Right ventricle myocardium inferior (tissue), 1 donor: Measurements from ENCODE around the gene RBM18. TPM values are rescaled to one million over a fixed set of nuclear protein-coding genes. Genes with fewer than 3 reads are reported as not detected.

ENCODE experiments used
- ATAC-seq: fragments of 200-7000 bp; cut with Tn5 transposase; one replicate; pipeline ENCODE4 v1.9.1; 2020; ENCODE audit warnings: mild to moderate bottlenecking, moderate library complexity
- DNase-seq: peaks from one replicate; pipeline ENCODE4 v3.0.0; 2021; ENCODE audit errors: missing footprints
- intact Hi-C: fragments of 100-400 bp; cut with DNase I; formaldehyde crosslinking; loops from one replicate; pipeline ENCODE4 v1.11.0; 2022
- total RNA-seq: library from RNA; stranded (reverse); fragmentation: NEBNext Ultra II Directional; extraction: Animal tissue kit (Norgen Biotek cat#: 25700); gene quantifications from one replicate; pipeline ENCODE4 v1.2.1, GENCODE V29; 2021
- donor health status: DM: no; HTN: yes; CAD: no; lungs with severe emphysema.

Gene RBM18
- total RNA-seq, 1 donor from 2014 or later = 38.5 TPM

DNA sequence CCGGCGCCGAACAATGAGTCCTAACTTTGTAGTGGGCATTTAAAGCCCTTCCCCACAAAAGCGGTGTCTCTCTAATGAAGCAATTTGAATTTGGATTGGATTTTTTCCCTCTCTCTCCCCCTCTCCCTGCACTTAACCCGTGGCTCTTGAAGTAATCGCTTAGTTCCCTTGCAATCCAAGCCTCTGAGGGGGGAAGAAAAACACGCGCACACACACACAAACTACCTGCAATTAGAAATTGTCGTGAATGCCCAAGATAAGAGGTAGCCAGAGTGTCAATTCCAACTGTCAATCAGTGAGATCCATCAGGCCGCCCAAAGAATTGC lies 37.1 kb downstream of the RBM18 start:
- intact Hi-C loops = loop anchor here (5.0 to 10.0 kb wide), 2 partner anchors 100 to 117 kb away; no protein-coding TSS in a partner anchor
- DNase-seq (no peak), ATAC-seq (no peak)

DNA sequence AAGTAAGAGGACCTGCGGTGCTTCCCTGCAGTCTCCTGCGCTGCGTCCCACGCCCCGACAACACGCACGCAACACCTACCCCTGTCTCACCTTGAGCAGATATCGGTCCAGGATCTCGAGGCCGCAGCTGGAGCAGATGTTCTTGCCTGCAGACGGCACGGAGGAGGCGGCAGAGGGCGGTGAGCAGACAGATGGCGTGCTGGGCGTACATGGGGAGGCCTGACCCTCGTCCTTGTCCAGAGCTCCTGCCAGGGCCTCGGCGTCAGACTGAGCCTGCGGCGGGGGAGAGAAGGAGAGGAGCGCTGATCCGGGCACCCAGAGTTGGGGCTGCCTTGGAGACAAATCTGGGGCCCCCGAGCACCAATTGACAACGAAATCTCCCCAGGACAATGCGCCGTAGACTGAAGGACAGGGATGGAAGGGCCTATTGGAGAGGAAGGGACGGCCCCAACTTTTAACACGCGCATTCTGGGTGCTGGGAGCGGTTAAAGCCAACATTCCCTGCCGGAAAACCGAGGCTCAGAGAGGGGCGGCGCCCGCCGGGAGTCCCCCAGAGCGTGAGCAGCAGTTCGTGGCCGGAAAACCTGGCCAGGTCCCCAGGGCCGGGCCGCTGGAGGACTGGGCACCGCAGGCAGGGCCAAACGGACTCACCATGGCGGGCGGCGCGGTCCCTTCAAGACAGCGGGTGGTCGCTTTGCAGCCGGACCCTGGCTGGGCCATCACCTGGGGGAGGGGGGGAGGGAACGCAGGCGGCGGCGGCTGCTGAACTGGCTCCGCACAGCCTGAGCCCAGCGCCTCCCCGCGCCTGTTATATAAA lies 37.7 kb downstream of the RBM18 start:
- DNase-seq = no peak
- no peak for ATAC-seq
- intact Hi-C loops = loop anchor here (5.0 to 10.0 kb wide), 2 partner anchors 100 to 118 kb away; no protein-coding TSS in a partner anchor

DNA sequence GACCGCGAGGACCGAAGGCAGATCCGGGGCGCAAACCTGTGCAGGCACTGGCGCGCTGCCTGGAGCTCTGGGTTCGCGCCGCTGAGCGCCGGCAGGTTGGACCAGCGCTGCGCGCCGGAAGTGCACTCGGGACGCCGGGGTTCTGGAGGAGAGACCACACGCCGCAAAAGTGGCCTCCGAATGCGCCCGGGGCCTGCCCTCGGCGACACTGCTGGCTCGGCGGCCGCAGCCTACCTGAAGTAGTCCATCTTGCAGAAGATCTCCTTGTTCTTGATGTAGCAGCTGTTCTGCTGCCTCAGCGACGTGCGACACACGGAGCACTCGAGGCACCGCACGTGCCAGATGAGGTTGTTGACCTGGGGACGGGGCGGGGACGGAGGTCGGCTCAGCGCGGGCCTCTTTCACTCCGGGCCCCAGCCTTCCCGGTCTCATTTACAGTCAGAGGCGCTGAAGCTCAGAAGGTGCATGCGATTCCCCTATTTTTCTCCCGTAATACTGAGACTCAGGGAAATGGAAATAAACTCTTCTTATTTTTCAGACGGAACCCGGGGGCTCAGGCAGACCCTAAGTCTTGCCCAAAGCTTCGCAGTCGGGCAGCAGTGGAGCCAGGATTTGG lies 38.4 kb downstream of the RBM18 start:
- no peak for ATAC-seq
- no peak for DNase-seq
- intact Hi-C loops = loop anchor here (5.0 to 10.0 kb wide), 2 partner anchors 99 to 119 kb away; no protein-coding TSS in a partner anchor

DNA sequence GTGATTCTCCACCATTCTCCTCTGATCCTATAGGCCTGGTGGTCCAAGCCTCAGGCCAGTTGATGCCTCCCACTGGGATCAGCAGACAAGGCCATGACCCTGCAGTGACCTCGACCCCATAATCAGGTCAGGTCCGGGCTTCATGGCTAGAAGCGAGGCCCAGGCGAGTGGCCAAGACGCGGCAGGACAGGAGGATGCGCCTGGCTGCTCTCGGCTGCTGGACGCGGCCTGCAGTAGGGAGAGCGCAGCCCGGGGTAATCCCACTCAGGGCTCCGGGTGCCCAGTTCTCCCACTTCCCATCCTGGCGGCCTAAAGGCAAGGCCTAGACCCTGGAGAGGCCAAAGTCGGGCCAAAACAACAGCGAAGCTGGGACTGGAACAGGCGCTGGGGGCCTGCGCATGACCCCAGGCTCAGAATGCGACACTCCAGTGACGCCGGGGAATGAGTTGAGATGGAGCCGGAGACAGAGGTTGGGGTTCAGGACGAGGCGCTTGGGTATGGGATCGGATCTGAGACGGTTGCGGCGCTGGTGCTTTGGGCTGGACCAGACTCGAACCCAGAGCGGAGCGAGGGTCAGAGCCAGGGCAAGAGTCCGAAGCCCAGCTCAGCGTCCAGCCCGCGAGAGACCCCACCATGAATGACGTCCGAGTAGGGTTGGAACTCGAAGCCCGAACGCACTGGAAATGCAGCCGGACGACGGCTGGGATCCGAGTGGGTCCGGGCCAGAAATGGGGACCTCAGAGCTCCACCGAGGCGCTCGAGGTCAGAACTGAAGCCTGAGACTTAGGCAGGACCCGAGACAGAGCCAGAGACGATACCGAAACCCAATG lies 39.1 kb downstream of the RBM18 start:
- no peak for ATAC-seq

DNA sequence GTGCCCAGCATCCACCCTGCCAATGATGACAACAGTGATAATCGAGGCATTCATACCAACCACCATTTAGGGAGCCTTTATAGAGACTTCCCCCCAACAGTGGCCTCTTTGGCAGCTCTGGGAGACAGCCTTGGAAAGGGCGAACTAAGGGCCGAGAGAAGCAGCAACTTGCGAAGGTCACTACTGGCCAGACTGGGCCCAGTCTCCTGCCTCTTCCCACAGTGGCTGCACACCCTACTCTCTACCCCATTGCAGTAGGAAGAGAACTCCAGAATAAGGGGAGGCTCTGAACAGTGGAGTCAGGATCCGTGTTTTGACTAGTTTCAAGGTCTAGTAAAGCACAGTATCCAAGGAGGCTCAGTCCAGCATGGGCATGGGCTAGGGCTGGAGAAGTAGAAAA lies 41.2 kb downstream of the RBM18 start:
- DNase-seq = no peak
- ATAC-seq = no peak
- intact Hi-C loops = loop anchor here (10.0 kb wide), 1 partner anchor 121 kb away; no protein-coding TSS in a partner anchor

More for the DNA sequence above, 39.1 kb downstream of the RBM18 start:
- no peak for DNase-seq
- intact Hi-C loops = loop anchor here (5.0 to 10.0 kb wide), 2 partner anchors 98 to 119 kb away; no protein-coding TSS in a partner anchor

DNA sequence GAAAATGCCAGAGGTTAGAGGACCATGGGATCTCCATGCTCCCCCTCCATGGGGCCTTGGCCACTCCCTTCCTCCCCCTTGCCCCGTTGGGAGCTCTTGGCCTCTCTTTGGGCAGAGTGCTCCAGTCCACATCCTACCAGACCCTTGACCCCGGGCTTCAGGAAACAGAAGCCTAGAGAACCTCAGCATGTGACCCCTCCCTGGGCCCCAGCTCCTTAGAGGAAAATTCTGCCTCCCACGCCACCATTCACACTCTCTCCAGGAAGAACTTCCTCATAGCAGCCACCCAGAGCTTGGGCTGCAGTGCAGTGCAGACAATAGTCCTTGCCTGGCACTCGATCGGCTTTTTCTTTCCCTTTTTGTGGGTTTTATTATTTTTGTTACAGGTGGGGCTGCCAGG lies 41.8 kb downstream of the RBM18 start:
- ATAC-seq = no peak
- intact Hi-C loops = loop anchor here (10.0 kb wide), 1 partner anchor 122 kb away; no protein-coding TSS in a partner anchor

DNA sequence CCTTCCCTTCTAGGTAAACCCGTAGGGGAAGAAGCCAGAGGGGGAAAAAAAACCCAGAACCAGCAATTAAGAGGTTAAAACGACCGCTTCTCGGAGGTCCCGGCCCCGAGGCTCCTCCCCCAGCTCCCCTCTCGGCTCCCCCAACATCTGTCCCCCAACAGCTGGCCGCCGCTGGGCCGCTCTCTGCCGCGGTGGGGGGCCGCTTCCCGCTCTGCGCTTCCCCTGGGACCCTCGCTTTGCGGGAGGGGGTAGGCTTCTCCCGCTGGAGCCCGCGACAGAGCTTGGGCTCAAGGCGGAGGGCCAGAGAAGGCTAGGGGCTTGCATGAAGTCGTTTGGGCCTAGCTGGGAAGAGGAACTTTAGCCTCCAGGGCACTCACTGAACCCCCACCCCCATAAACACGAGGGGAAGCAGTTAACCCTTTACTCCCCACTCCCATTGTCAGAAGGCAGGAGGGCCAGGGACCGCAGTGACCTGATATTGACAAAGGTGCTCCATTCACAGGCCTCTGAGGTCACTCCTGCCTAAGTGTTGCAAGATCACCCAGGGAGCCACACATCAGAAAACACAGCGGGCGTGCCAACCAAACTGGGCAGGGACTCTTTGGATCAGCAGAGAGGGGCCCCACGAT lies 43.3 kb downstream of the RBM18 start:
- intact Hi-C loops = loop anchor here (10.0 kb wide), 1 partner anchor 124 kb away; no protein-coding TSS in a partner anchor
- ATAC-seq (no peak), DNase-seq (no peak)

More for the DNA sequence above, 41.8 kb downstream of the RBM18 start:
- DNase-seq = no peak

DNA sequence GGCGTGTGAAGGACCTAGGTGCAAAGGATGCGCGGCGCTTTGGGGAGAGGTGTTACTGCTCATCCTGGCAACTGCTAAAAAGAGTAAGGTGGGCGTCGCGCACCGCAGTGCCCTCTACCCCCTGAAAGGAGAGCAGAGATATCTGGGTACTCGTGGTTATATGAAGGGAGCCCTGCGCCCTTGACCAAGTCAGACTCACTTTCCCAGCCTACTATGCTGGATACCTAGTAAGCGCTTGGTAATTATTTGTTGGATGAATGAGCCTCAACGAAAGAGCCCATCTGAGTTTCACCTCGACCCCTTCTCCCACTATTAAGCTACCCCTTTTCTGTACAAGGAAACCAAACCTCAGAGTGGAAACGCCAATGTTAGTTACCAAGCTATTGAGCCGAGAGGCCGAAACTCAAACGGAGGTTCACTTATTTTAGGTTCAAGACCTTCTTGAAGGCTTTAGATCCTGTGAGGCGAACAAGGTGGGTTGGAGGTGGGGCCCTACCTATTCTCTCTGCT lies 43.9 kb downstream of the RBM18 start:
- ATAC-seq = no peak
- no peak for DNase-seq
- intact Hi-C loops = loop anchor here (10.0 kb wide), 1 partner anchor 124 kb away; no protein-coding TSS in a partner anchor

DNA sequence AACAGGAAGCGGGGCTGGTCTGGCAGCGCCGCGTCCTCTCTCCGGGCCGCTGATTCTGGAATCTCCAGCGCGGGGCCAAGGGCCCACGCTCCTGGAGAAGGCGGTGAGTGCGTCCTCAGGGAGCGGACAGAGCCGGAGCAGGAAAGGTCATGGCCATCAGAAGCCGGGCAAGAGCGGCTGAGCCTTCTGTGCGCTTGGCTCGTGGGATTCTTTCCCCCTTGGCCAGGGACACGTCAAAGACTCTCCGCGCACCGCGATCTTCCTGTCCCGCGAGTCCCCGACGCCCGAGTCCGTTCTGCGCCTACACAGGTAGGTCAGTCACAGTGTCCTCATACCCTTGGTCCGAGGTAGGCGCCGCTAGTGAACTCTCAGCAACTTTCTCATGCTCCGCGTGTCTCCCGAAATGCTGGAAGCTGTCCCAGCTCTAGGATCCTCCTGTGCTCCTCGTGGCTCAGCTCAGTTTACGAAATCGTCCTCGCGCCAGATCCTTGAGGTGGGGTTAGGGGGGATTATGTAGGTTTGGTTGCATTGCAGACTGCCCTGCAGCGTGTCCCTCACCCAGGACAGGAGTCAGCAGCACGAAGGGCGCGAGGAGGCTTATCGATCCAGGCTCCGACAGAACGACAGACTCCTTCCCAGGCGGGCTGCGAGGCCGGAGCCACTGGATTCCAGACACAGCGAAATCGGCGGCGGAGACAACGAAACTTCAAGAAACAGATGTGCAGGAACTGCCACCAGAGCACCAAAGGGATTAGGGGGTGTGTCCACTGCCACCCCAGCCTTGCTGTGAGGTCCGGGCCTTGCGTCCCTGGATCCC lies 44.6 kb downstream of the RBM18 start:
- DNase-seq (no peak), ATAC-seq (no peak)
- intact Hi-C loops = loop anchor here (10.0 kb wide), 1 partner anchor 125 kb away; no protein-coding TSS in a partner anchor

DNA sequence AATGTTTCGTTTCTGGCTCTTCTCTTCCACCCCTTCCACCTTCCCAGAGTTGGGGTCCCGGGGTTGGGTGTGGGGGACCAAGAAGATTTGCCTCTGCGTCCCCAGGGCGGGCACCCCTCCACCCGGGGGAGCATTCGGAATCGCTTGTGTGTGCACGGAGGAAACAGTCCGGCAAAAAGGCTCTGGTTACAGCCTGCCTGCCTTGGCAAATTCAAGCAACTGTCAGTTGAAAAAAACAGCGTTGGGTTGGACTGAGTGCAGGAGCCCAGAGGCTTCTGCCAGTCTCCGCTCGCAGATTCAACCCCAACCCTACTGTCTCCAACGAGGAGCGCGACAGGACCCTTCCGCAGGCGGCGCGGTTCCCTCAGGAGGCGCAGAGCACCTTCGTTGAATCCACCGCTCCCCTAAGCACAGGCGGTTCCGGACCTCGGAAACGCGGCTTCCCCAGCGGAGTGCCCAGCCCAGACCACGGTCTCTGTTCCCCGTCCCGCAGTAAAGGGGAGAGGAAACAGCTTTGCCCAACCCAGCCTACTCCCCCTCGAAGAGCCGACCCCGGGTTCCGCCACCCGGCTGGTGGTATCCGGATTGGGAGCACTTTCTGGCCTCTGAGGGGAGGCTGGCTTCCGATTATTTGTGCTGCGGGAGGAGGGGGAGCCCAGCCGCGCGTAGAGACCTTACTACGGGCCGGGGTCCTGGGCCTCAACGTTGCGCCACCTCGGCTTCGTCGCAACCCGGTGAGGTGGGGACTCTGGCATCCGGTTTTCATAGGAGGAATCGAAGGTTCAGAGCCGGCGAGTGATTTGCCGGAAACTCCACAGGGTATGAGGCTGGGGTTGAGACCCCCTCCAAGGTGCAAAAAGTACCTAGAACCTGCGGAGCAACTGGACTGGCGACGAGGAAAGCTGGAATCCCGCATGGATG lies 45.4 kb downstream of the RBM18 start:
- DNase-seq (no peak), ATAC-seq (peak; percentile 15)
- intact Hi-C loops = no loop called here

DNA sequence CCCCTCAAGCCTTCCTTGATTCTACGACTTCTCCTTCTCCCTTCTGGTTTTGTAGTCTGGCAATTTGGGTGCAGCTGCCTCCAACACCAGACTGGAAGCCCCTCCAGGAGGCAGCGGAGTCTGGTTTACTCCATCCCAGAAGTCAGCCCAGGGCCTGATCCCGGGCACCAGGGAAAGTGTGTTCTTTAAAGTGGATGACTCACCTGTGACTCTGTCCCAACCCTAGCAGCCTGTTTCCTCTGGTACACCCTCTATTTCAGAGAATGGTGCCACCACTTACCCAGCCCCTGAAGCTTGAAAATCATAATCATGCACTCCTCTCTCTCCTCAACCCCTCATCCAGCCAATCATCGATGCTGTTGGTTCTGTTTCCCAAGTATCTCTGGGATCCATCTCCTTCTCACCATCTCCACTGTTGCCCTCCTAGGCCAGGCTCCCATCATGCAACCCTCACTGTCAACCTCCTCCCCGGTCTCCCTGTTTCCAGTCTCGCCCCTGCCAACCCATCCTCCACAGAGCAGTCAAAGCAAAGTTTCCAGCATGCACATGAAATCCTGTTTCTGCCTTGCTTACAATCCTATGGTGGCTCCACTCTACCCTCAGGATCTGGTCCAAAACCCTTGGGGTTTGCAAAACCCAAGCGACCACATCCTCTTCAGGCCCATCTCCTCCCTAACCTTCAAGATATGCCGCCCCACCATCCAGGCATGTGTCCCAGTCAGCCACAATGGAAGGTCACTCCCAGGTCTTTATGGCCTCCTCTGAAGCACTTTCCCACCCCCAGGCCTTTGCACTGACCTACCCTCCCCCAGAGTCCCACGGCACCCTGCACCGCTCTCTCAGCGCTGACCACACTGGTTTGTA lies 46.3 kb downstream of the RBM18 start:
- intact Hi-C loops = no loop called here
- no peak for ATAC-seq
- DNase-seq = no peak

DNA sequence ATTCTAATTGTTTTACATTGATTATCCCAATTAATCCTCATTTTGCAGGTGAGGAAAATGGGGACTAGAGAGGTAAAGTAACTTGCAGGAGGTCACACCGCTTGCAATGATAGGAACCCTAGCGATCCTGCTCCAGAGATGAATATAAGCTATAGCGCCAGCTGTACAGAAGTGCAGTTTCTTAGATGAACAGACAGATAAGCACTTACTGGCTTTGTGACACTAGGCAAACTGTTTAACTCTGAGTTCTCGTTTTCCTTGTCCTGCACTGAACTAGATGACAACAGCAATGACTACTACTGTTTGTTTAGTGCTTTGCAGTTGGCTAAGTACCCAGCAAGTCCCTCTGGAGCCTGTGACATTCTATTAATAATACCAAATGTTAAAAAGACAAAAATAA lies 47.0 kb downstream of the RBM18 start:
- no peak for DNase-seq
- intact Hi-C loops = no loop called here
- ATAC-seq = no peak

DNA sequence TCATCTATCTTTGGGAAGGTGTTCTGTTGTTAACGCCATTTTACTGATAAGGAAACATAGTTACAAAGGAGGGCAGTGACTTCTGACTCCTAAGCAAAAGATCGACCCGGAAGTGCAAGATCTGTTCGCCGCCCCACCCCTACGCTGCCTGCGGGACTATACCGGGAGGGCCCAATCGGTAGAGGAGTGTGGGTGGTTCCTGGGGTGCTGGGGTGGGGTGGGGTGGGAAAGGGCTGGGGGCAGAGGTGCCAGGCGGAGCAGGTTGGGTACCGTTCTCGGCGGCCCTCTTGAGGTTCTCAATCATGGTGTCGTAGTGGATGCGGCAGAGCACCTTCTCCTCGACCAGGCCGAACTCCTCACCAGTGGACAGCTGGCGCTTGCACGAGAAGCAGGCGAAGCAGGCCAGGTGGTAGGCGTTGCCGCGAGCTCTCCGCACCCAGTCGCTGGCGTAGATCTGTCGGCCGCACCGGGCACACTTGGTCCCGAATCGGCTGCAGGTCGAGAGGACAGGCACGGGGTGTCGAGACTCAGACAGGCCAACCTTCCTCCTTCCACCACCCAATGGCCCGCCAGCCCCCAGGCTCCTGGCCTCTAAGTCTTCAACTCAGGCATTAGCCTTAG lies 47.7 kb downstream of the RBM18 start:
- ATAC-seq = no peak
- intact Hi-C loops = no loop called here
- DNase-seq = no peak

DNA sequence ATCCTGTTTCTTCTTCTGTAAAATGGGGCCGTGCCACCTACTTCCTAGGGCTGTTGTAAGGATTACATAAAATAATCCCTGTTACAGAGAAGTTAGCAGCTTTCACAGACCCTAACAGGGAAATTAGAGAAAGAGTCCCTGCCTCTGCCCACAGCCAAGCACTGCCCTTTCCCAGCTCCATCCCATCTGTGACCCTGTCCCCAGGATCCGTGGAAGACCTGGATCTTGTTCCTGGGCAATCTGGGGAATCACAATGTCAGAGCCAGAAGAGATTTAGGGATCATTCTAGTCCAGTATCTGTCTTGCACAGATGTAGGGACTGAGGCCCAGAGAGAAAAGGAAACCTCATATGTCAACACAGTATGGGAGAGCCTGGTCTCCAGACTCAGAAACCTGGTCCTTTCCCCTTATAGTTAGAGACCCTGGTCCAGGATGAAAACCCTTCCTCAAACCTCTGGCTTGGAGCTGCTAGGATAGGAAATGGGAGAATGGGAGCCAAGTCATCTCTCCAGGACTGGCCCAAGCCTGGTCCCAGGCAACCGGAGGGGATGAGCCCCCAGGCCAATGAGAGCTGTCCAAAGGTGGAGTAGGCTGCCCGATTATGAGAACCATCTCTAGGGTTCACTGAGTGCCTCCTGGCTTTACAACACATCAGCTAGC lies 48.4 kb downstream of the RBM18 start:
- ATAC-seq = no peak
- no peak for DNase-seq
- intact Hi-C loops = no loop called here

DNA sequence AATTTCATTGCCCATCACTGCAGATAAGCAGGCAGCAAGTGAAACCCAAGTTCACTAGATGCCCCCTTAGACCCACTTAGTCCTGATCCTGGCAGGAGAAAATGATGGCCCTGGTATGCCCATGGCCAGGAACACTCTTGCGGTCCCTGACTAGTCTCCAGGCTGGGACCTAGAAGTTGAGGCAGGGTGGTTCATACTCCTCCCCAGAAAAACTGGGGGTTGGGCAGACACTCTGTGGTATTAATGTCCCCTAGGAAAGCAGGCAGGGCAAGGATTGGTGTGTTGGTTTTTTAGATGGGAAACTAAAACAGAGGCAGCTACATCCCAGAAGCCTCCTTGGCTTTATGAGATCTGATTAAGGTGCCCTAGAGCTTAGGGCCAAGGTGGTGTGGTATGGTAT lies 49.0 kb downstream of the RBM18 start:
- intact Hi-C loops = no loop called here
- DNase-seq = no peak
- no peak for ATAC-seq
